NOMO-1 treated with DMSO at 0.1 percent for 48 hours (cell line): Measurements from ENCODE around the gene PCED1B.
A peak's percentile ranks its signal among the peaks of the same experiment; 100 is the strongest.

Experiments used
- DNase-seq: peaks from one replicate; lab custom pipeline; 2025; ENCODE audit not compliant: unreplicated experiment; lab: John Stamatoyannopoulos, UW

PCED1B gene

GRCh38 chr12:47088021-47088944, 8.9 kb downstream of the PCED1B start:
- DNase-seq: no peak

- no peak for DNase-seq
Observed at GRCh38 chr12:47091009-47091408, 11.6 kb downstream of the PCED1B start.

GRCh38 chr12:47094804-47095203, 15.4 kb downstream of the PCED1B start:
- DNase-seq: no peak

- no peak for DNase-seq
Observed at GRCh38 chr12:47095446-47096236, 16.2 kb downstream of the PCED1B start.

GRCh38 chr12:47097276-47097896, 18.0 kb downstream of the PCED1B start:
- DNase-seq: no peak

- DNase-seq: no peak
Observed at GRCh38 chr12:47098099-47098498, 18.7 kb downstream of the PCED1B start.

GRCh38 chr12:47099610-47100009, 20.2 kb downstream of the PCED1B start:
- DNase-seq: no peak

- no peak for DNase-seq
Observed at GRCh38 chr12:47100160-47100559, 20.7 kb downstream of the PCED1B start.

- no peak for DNase-seq
Observed at GRCh38 chr12:47102406-47102805, 23.0 kb downstream of the PCED1B start.

GRCh38 chr12:47102845-47103651, 23.6 kb downstream of the PCED1B start:
- no peak for DNase-seq

- no peak for DNase-seq
Observed at GRCh38 chr12:47105914-47106674, 26.7 kb downstream of the PCED1B start.

GRCh38 chr12:47107446-47107845, 28.0 kb downstream of the PCED1B start:
- no peak for DNase-seq

GRCh38 chr12:47107926-47108325, 28.5 kb downstream of the PCED1B start:
- DNase-seq: no peak

- DNase-seq: no peak
Observed at GRCh38 chr12:47110011-47110541, 30.7 kb downstream of the PCED1B start.

- no peak for DNase-seq
Observed at GRCh38 chr12:47110718-47111391, 31.4 kb downstream of the PCED1B start.

- peak; percentile 78 for DNase-seq
Observed at GRCh38 chr12:47111392-47111778, 32.0 kb downstream of the PCED1B start.

- DNase-seq: no peak
Observed at GRCh38 chr12:47111854-47112253, 32.4 kb downstream of the PCED1B start.

GRCh38 chr12:47112679-47113078, 33.3 kb downstream of the PCED1B start:
- no peak for DNase-seq

GRCh38 chr12:47114481-47114892, 35.1 kb downstream of the PCED1B start:
- DNase-seq: no peak
